Activated B cell treated with CpG ODN at 0.5 μM for 24 hours (primary cell): ENCODE measurements around the gene NFAM1. TPM values are rescaled to one million over a fixed set of nuclear protein-coding genes. Genes with fewer than 3 reads are reported as not detected.

ENCODE experiments used
- ATAC-seq: fragments of 200-7000 bp; cut with Tn5 transposase; one replicate; pipeline ENCODE4 v1.10.0; 2021; ENCODE audit warnings: low read depth, mild to moderate bottlenecking, moderate library complexity
- CTCF ChIA-PET: fragments of 350-600 bp; sonication (Branson Sonifier 250); formaldehyde crosslinking; loops from one replicate; lab custom pipeline; 2021; ENCODE audit warnings: antibody characterized with exemption; lab: Charles Lee
- POLR2A ChIA-PET: fragments of 350-600 bp; sonication (Branson Sonifier 250); formaldehyde crosslinking; loops from one replicate; lab custom pipeline; 2021; ENCODE audit warnings: antibody characterized with exemption; lab: Charles Lee
- DNase-seq: peaks from one replicate; pipeline ENCODE4 v3.0.0; 2022
- H3K27ac Mint-ChIP-seq: one replicate; pipeline ENCODE4 v1.8.0; 2020; ENCODE audit warnings: mixed read lengths
- H3K27me3 Mint-ChIP-seq: one replicate; pipeline ENCODE4 v1.8.0; 2021; ENCODE audit warnings: mixed read lengths
- H3K36me3 Mint-ChIP-seq: one replicate; pipeline ENCODE4 v1.8.0; 2021; ENCODE audit warnings: low read depth, mixed read lengths
- H3K4me1 Mint-ChIP-seq: one replicate; pipeline ENCODE4 v1.8.0; 2021; ENCODE audit warnings: mixed read lengths
- H3K4me3 Mint-ChIP-seq: one replicate; pipeline ENCODE4 v1.8.0; 2020; ENCODE audit warnings: mild to moderate bottlenecking, mixed read lengths
- H3K9me3 Mint-ChIP-seq: one replicate; pipeline ENCODE4 v1.8.0; 2020; ENCODE audit warnings: mixed read lengths
- intact Hi-C: fragments of 100-400 bp; cut with micrococcal nuclease; formaldehyde crosslinking; loops from one replicate; pipeline ENCODE4 v1.15.1; 2024
- total RNA-seq: library from RNA; stranded (reverse); gene quantifications from 2 replicates; pipeline ENCODE4 v1.2.3, GENCODE V29; 2022
- TF ChIP-seq, protein P1 (sequence below): fragments of 200-600 bp; IDR thresholded peaks from one replicate; pipeline ENCODE4 v1.8.0; 2022; ENCODE audit warnings: antibody characterized with exemption, mild to moderate bottlenecking

Gene NFAM1, protein sequence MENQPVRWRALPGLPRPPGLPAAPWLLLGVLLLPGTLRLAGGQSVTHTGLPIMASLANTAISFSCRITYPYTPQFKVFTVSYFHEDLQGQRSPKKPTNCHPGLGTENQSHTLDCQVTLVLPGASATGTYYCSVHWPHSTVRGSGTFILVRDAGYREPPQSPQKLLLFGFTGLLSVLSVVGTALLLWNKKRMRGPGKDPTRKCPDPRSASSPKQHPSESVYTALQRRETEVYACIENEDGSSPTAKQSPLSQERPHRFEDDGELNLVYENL
- 0.12 and 0.18 TPM in 2 replicates for total RNA-seq

DNA sequence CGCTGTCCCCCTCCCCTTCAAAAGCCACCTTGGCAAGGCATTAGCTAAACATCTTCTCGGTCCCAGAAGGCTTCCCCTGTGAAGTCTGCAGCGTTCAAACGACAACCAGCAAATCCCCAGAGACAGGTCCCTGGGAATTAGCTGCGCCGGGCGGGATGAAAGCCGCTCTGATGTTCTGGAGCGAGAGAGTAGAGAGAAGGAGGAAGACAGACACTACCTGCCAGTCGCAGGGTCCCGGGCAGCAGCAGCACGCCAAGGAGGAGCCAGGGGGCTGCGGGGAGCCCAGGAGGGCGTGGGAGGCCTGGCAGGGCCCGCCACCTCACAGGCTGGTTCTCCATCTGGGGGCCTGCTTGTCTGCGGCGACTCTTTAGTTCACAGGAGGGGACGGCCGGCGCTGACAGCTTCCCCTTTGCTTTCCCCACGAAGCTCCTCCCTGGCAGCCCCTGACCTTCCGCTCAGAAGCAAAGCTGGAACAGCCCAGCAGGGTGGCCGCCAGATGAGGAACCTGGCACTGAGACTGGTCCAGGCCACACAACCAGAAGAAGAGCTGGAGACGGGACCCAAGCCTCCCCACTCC, at the start of gene NFAM1:
NFAM1 (minus strand) TSS at position 384 of the 577 bp plus-strand sequence; CDS start at position 338, 46 bp downstream.
- peaks cover 14% of the 10 kb centered on the region for H3K4me1 Mint-ChIP-seq
- POLR2A ChIA-PET, result interaction anchor here (0.7 to 0.9 kb wide), 2 partner anchors 88 to 603 kb away, joined by 4 to 6 read pairs; no protein-coding TSS in a partner anchor
- H3K27ac Mint-ChIP-seq, result no peak within 1 kb of the TSS
- CTCF ChIA-PET, result interaction anchor here (1.1 kb wide), 1 partner anchor 262 kb away, joined by 3 read pairs; no protein-coding TSS in a partner anchor
- H3K9me3 Mint-ChIP-seq, result no peaks in the 10 kb centered on the region
- intact Hi-C loops, result no loop called here
- DNase-seq, result no peak
- ATAC-seq, result peak; percentile 45
- peaks cover 58% of the 10 kb centered on the region for H3K27me3 Mint-ChIP-seq
- no peaks in the 10 kb centered on the region for H3K36me3 Mint-ChIP-seq
- H3K4me3 Mint-ChIP-seq, result peak within 1 kb of the TSS; percentile 20
- TF ChIP-seq, protein P1, sequence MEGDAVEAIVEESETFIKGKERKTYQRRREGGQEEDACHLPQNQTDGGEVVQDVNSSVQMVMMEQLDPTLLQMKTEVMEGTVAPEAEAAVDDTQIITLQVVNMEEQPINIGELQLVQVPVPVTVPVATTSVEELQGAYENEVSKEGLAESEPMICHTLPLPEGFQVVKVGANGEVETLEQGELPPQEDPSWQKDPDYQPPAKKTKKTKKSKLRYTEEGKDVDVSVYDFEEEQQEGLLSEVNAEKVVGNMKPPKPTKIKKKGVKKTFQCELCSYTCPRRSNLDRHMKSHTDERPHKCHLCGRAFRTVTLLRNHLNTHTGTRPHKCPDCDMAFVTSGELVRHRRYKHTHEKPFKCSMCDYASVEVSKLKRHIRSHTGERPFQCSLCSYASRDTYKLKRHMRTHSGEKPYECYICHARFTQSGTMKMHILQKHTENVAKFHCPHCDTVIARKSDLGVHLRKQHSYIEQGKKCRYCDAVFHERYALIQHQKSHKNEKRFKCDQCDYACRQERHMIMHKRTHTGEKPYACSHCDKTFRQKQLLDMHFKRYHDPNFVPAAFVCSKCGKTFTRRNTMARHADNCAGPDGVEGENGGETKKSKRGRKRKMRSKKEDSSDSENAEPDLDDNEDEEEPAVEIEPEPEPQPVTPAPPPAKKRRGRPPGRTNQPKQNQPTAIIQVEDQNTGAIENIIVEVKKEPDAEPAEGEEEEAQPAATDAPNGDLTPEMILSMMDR, result no peak

DNA sequence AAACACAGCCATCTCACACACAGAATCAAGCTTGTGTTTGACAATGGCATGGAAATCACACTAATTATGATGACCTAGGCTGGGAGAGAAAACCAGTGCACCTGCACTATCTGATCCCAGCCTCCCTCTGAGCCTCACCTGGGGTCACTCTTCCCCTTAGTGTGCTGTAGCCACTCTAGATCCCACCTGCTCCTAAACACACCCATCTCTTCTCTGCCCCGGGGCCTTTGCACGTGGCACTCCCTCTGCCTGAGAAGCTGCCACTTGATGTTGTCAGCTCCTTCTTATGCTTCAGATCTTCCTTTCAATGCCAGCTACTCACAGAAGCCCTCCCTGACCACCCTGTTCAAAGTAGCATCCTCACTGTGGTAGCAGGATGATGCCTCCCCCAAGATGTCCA, 42.9 kb upstream of the NFAM1 start:
- Mint-ChIP-seq H3K4me3 (no peak overlapping the region), H3K4me1 (peaks cover 9% of the 10 kb centered on the region), H3K36me3 (no peaks in the 10 kb centered on the region), H3K27me3 (peaks cover 3% of the 10 kb centered on the region), H3K9me3 (no peaks in the 10 kb centered on the region), H3K27ac (no peak overlapping the region)
- no peak for ATAC-seq
- intact Hi-C loops, result no loop called here
- TF ChIP-seq, protein P1, result no peak
- ChIA-PET CTCF (interaction anchor here (3.0 kb wide), 1 partner anchor 37 kb away, joined by 13 read pairs; no protein-coding TSS in a partner anchor), POLR2A (no interaction called here)
- no peak for DNase-seq

DNA sequence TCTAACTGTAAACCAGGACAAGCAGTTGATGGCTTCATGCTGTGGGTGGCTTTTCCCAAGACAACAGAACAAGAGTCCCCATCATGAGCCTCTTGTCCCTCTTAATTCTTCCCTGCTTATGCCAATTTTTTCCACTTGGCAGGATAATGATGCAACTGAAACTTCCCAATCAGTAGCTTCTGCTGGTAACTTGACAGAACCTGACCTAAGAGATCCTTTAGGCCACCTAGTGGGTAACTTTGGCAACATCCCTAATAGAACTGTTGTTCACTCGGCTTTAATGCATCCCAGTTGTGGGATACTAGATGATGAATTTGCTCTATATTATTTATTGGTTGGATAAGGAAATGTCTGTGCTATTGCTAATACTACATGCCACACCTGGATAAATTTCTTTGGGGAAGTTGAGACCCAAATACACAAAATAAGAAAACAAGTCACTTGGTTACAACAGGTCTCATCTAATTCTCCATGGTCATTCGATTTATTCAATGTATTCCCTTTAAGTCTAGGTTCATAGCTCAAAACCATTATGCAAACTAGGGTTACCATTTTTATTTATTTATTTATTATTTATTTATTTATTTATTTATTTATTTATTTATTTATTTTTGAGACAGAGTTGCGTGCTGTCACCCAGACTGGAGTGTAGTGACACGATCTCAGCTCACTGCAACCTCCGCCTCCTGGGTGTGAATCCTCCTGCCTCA, 41.4 kb upstream of the NFAM1 start:
- CTCF ChIA-PET, result interaction anchor here (0.8 to 3.0 kb wide), 9 partner anchors 9 to 384 kb away, joined by 3 to 13 read pairs (median 4); partner anchors contain the start of gene NDUFA6
- no peaks in the 10 kb centered on the region for H3K36me3 Mint-ChIP-seq
- intact Hi-C loops, result loop anchor here (1.0 to 5.0 kb wide), 4 partner anchors 36 to 507 kb away; no protein-coding TSS in a partner anchor
- peaks cover 3% of the 10 kb centered on the region for H3K27me3 Mint-ChIP-seq
- peaks cover 3% of the 10 kb centered on the region for H3K4me1 Mint-ChIP-seq
- POLR2A ChIA-PET, result interaction anchor here (0.5 to 0.7 kb wide), 3 partner anchors 9 to 49 kb away, joined by 4 read pairs; no protein-coding TSS in a partner anchor
- no peak overlapping the region for H3K4me3 Mint-ChIP-seq
- DNase-seq (no peak), ATAC-seq (peak; percentile 64)
- H3K9me3 Mint-ChIP-seq, result no peaks in the 10 kb centered on the region
- TF ChIP-seq, protein P1, result peak; percentile 76
- no peak overlapping the region for H3K27ac Mint-ChIP-seq

DNA sequence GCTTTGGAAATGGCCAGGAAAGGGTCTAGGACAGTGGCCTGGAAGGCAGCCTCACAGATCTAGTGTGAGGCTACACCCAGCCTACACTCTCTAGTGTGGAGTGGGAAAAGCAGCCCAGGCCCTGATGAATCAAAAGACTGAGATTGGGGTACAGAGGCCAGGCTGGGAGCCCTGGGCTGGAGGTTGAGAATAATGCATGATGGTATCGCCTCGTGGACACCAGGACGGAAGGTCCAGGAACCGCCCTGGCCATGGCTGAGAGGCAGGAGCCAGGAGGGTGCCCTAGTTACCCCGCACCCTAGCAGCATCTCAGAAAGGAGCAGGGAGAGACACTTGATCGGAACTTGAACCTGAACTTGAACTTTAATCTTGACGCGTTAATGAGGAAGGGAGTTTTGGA, 40.5 kb upstream of the NFAM1 start:
- no peaks in the 10 kb centered on the region for H3K36me3 Mint-ChIP-seq
- H3K27me3 Mint-ChIP-seq, result peaks cover 3% of the 10 kb centered on the region
- DNase-seq (no peak), ATAC-seq (no peak)
- no peak overlapping the region for H3K27ac Mint-ChIP-seq
- intact Hi-C loops, result loop anchor here (1.0 to 5.0 kb wide), 4 partner anchors 35 to 506 kb away; no protein-coding TSS in a partner anchor
- TF ChIP-seq, protein P1, result no peak
- H3K9me3 Mint-ChIP-seq, result no peaks in the 10 kb centered on the region
- H3K4me1 Mint-ChIP-seq, result no peaks in the 10 kb centered on the region
- H3K4me3 Mint-ChIP-seq, result no peak overlapping the region
- POLR2A ChIA-PET, result no interaction called here
- CTCF ChIA-PET, result interaction anchor here (0.6 to 3.0 kb wide), 6 partner anchors 12 to 383 kb away, joined by 3 to 13 read pairs (median 4); no protein-coding TSS in a partner anchor
